IPS DF 4.7 (cell line): ENCODE data around the gene FNDC1.
"Not testable (repeated sequence)": the region's sequence is repeated elsewhere in the genome, so short reads cannot be mapped to it uniquely, and the experiment has no call there.

Experiments
- DNase-seq: peaks from one replicate; pipeline ENCODE4 v3.0.0-alpha.2; 2013; ENCODE audit warnings: low spot score; ENCODE audit errors: extremely low read depth

Gene FNDC1

GRCh38 chr6:159255434-159255951 is 86.3 kb downstream of the FNDC1 start:
- no peak for DNase-seq

GRCh38 chr6:159256128-159256527 is 86.9 kb downstream of the FNDC1 start:
- no peak for DNase-seq

- no peak for DNase-seq
Observed at GRCh38 chr6:159257846-159258245, 88.6 kb downstream of the FNDC1 start.

DNA sequence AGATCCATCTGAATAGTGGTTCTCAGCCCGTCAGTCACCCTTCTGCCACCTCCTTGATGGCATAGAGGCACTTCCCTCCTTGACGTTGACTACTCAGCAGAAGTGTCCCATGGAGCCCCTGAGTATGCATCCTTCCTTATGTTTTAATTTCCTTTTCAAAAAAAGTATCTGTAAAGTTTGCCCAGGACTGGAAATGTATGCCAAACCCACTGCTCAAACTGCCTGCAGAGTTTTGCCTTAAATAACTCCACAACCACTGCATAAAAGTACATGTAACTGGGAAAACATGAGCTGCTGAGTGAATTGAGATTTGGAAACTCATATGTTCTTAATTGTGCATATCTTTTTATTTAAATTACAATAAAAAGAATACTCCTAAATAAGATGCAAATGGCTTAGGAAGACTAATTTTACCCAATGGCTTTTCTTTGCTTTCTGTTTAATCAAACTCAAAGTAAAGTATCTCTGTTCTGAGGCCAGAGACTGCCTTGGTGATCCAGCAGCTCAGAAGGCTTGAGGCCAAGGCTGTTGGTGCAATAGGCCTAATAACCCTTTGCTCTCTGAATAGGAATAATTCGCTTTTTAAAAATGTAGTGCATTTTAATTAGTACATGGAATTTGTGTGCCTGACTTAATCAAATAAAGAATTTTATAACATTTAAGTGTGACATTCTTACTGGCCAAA is 90.4 kb downstream of the FNDC1 start:
- no peak for DNase-seq

DNA sequence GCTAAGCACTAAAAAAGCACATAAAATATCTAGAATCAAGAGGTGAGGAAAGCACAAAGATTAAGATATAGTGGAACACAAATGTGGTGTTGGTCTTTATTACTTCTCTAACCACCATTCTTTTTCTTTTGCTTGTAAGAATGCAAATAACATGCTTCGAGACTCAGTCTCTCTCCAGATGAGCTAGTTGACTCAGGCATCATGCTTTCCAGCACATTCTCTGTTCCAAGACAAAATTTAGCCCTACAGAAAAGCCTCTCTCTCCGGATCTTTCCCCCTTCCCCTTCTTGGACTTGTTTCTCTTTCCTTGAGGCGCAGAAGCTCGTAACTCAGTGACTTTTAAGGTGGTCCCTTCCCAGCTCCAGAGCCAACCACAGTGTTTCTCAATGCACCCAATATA is 91.0 kb downstream of the FNDC1 start:
- DNase-seq: no peak

DNA sequence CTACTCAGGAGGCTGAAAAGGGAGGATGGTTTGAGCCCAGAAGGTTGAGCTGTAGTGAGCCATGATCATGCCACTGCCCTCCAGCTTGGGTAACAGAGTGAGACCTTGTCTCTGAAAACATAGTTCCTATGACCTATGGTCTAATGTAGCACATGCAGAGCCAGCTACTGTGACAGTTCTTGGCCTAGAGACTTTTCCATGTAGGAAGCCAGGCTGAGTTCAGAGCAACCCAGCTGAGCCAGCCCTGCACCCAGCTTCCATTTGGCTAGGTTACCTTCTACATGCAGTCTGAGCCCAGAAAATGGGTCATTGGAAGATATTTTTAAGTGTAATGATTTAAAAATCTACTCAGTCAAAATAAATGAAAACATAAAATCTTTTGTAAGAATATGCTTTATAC is 92.8 kb downstream of the FNDC1 start:
- no peak for DNase-seq

- DNase-seq: no peak
Observed at GRCh38 chr6:159262586-159262985, 93.4 kb downstream of the FNDC1 start.

GRCh38 chr6:159267165-159267564 is 98.0 kb downstream of the FNDC1 start:
- DNase-seq: peak; percentile 9

DNA sequence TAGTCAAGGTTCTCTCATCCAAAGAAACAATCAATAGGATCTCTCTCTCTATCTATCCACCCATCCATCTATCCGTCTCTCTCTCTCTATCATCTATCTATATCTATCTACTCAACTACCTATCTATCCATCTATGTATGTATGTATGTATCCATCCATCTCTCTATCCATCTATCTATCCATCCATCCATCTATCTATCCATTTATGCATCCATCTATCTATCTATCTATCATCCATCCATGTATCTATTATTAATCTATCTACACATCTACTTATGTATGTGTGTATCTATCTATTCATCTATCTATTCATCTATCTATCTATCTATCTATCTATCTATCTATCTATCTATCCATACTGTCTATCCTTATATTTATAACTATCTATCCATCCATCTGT is 99.3 kb downstream of the FNDC1 start:
- no peak for DNase-seq

- no peak for DNase-seq
Observed at GRCh38 chr6:159271257-159271656, 102.1 kb downstream of the FNDC1 start.

DNA sequence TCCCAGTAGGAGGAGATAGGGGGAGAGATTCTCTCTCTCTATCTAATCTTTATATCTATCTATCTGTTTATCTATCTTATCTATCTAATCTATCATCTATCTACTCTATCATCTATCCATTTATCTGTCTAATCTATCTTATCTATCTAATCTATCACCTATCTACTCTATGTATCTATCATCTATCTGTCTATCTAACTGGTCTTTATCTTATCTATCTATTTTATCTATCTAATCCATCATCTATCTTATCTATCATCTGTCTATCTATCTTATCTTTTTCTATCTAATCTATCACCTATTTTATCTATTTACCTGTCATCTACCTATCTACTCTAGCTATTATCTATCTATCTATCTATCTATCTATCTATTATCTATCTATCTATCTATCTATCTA is 109.4 kb downstream of the FNDC1 start:
- DNase-seq: no peak

DNA sequence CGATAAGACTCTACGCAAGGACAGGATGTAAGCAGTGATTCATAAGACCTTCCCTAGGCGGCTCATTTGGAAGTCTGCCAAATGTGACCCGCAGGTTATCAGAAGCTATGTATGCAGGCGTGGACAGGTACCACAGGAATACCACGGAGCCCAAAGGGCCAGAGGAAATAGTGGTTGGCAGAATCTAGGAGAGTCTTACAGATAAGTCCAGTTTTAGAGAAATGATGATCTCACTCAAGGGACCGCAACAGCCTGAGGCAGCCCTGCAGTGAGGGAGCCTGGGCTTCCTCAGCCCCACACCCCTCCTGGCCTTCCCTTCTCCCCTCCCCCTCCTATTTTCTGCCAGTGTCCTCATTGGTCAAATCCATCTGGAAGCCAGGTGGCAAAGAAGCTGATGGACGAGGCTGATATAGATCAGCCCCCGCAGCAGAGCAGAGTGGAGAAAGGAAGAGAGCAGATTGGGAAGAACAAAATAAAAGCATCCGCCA is 110.6 kb downstream of the FNDC1 start:
- no peak for DNase-seq

DNA sequence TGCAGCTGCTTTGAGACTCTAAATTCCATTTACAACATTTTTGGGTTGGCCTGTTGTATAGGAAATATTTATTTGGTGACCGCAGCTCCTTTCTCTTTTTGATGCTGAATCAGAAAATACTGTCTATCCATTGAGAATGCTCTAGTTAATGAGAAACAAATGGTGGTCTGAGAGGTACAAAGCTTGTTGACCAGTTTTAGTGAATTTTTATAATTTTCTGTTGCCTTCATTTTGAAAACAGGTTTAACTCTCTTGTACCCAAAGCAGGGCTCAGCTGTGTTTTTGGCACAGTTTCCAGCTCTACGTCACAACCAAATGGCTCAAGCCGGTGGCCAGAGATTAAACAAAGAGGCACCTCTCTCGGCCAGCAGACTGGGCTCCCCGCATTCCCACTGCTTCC is 113.2 kb downstream of the FNDC1 start:
- DNase-seq: no peak

- DNase-seq: not testable (repeated sequence)
Observed at GRCh38 chr6:159284661-159285060, 115.5 kb downstream of the FNDC1 start.

DNA sequence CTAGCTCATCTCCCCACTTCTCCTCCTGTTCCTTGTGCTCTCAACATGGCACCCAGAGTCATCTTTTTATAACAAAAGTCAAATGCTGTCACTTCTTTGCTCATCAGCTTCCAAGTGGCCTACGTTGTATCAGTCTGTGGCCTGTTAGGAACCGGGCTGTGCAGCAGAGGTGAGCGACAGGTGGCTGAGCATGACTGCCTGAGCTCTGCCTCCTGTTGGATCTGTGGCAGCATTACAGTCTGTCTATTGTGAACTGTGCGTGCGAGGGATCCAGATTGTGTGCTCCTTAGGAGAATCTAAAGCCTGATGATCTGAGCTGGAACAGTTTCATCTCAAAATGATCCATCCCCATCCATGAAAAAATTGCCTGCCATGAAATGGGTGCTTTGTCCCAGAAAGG is 129.6 kb downstream of the FNDC1 start:
- no peak for DNase-seq

DNA sequence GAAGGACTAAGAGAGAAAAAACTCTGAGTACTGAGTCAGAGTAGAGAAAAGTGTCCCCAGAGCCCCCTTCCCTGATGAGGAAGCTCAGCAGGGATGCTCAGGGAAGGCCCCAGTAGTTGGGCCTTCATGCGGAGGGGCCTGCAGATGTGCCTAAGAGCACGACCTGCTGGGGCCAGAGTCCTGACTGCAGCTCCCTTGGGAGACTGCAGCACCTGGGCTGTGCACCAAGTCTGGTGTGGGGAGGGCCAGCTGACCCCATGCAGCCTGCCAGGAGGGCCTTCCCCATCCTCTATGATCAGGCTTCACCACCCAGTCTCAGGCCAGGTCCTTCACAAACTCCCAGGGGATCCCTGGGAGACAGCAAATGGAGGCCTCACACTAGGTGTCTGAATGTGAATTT is 130.4 kb downstream of the FNDC1 start:
- DNase-seq: no peak

GRCh38 chr6:159301277-159301676 is 132.1 kb downstream of the FNDC1 start:
- no peak for DNase-seq

DNA sequence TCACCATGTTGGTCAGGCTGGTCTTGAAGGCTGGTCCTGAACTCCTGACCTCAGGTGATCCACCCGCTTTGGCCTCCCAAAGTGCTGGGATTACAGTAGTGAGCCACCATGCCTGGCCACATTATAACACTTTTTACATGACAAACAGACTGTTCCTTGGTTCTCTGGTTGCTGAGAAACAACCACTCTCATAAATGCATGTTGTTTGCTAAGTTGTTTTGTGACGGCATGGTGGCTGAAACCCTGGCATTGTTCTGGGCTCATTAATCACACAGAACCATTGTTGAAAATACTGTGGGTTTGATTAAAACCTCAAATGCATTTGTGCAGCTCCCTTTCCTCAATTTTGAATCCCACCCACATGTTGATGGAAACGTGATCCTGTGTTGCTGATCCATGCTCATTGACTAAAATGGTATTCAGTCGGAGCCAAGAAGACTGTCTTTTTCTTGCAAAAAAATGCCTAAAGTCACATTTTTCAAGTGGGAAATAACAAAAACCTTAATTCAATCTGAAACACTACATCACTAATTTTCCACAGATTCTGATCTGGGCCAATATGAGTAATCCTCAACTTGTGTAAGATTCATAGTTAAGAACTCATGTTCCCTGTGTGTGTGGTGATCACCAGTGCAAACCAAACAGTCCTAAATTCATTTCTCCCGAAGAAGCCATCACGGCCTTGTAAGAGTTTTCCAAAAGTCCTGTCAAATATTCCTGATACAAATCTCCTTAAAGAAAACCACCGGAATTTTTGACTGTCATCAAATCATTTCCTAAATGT is 132.8 kb downstream of the FNDC1 start:
- DNase-seq: no peak

DNA sequence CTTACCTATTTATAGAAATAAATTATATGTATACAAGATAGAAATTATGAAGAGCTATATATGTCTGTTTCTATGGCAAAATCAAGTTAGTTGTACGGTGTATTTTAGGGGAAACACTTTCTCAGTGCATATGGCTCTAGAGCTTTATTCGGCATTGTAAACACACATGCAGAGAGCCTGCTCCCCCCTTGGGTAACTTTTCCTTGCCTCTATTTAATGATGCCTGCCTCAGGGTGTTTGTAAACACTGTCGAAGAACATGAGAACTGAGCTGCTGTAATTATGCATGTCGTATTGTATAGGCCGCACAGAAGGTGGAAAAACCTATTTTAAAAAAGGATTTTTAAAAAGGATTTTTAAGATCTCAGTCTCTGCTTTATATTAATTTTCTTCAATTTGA is 133.4 kb downstream of the FNDC1 start:
- no peak for DNase-seq

GRCh38 chr6:159303159-159303558 is 134.0 kb downstream of the FNDC1 start:
- DNase-seq: no peak

- DNase-seq: no peak
Observed at GRCh38 chr6:159303784-159304183, 134.6 kb downstream of the FNDC1 start.

DNA sequence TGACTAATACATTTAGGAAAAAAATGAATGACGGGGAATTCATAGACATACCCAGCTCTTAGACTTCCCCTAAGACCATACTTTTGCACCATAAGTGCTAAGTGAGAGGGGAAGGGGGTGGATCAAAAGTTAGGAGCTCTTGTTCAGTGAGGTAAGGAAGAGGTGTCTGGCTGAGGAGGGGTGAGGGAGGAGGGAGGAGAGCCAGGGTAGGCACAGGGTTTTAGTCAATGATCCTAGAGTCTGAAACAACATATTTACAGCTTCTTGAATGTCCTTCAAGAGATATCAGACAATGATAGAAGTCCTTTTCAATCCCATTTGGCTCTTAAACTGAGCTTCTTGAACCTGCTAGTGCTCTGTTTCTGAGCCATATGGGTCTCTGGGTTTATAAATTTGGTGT is 135.4 kb downstream of the FNDC1 start:
- DNase-seq: no peak

DNA sequence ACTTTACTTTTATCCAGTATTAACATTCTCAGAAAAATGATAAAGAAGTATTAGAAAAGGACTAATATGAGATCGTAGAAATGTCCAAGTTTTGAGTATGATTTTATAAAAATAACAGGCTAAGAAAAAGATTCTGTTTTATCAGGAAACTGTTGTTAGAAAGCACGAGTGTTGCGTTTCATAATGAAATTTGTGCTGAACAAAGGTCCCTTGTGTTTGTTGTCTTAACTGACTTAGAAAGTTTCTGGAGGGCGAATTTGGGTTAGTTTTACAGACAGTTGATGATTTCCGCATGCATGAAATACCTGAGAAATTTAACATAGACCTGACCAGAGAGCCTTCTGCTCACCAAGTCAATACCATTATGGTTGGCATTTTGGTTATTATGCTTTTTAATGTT is 136.0 kb downstream of the FNDC1 start:
- DNase-seq: no peak
